Testis (tissue), 3 donors: Measurements from ENCODE around the gene TNFSF8. TPM values are rescaled to one million over a fixed set of nuclear protein-coding genes. Genes with fewer than 3 reads are reported as not detected.

ENCODE experiments used
- DNase-seq: peaks from one replicate; pipeline ENCODE4 v3.0.0-alpha.2; 2019
- H3K27ac ChIP-seq, 2 donors: fragments of 200-600 bp; sonication (generic); one replicate each; pipeline ENCODE4 v1.5.1; 2019
- H3K27me3 ChIP-seq: fragments of 200-600 bp; sonication (generic); one replicate; pipeline ENCODE4 v1.5.1; 2019
- H3K36me3 ChIP-seq: fragments of 200-600 bp; sonication (generic); one replicate; pipeline ENCODE4 v1.5.1; 2017; ENCODE audit warnings: low read depth; ENCODE audit errors: missing control alignments
- H3K4me1 ChIP-seq: fragments of 200-600 bp; sonication (generic); one replicate; pipeline ENCODE4 v1.5.1; 2019
- H3K4me3 ChIP-seq, 2 donors: fragments of 200-600 bp; sonication (generic); one replicate each; pipeline ENCODE4 v1.5.1; 2017 to 2019
- H3K9me3 ChIP-seq: fragments of 200-600 bp; sonication (generic); one replicate; pipeline ENCODE4 v1.5.1; 2017
- CTCF ChIP-seq, 3 experiments: fragments of 450-650 bp in 2 of 3; fragments of 200-600 bp in 1 of 3; sonication (generic) in 1 of 3; IDR thresholded peaks; one replicate each; pipeline ENCODE4 v1.5.1; 2016 to 2019; ENCODE audit warnings: antibody characterized with exemption in 3 of 3, mild to moderate bottlenecking in 2 of 3, moderate library complexity in 1 of 3
- POLR2A ChIP-seq: fragments of 450-650 bp; IDR thresholded peaks from one replicate; pipeline ENCODE4 v1.6.1; 2017; ENCODE audit warnings: antibody characterized with exemption, mild to moderate bottlenecking, moderate library complexity
- WGBS, 2 donors: methylation state at CpG; one replicate each; pipeline ENCODE4 v1.1.5; 2018; 5-methylcytosine and 5-hydroxymethylcytosine counted together
- intact Hi-C: fragments of 100-400 bp; cut with DNase I; formaldehyde crosslinking; loops from one replicate; pipeline ENCODE4 v1.15.1; 2023; ENCODE audit warnings: low total_unique reads
- polyA plus RNA-seq: library from polyadenylated mRNA; stranded (reverse); fragments of 350-450 nt; fragmentation: Illumina TruSeq; extraction: RNeasy Lipid Tissue Mini Kit (QIAGEN cat#74804); gene quantifications from one replicate; pipeline ENCODE4 v1.2.3, GENCODE V29; 2014; ENCODE audit warnings: low read depth, low replicate concordance; ENCODE audit not compliant: insufficient read depth
- total RNA-seq, 2 donors: library from RNA; depleted of rRNA; stranded (reverse); fragments of >200 nt; gene quantifications; one replicate each; pipeline ENCODE4 v1.2.3, GENCODE V29; 2016

Gene TNFSF8
- total and polyA plus RNA-seq, 3 donors from 2014 or later: 0.63 to 1.3 (median 1.1) TPM

- intact Hi-C loops: no loop called here
- DNase-seq: no peak
- WGBS, 2 donors: 81 to 84% methylated on average over 5 of the region's 5 CpGs
- no peaks in the 10 kb centered on the region for H3K9me3 ChIP-seq
- no peak overlapping the region for H3K4me3 ChIP-seq
- no peaks in the 10 kb centered on the region for H3K27me3 ChIP-seq
- no peak overlapping the region for H3K27ac ChIP-seq
- H3K4me1 ChIP-seq: no peaks in the 10 kb centered on the region
- no peak for TF ChIP-seq CTCF (IDR thresholded peaks at IDR 0.05)
- no peaks in the 10 kb centered on the region for H3K36me3 ChIP-seq
Observed at GRCh38 chr9:114931407-114931806, 1.0 kb upstream of the TNFSF8 start.

DNA sequence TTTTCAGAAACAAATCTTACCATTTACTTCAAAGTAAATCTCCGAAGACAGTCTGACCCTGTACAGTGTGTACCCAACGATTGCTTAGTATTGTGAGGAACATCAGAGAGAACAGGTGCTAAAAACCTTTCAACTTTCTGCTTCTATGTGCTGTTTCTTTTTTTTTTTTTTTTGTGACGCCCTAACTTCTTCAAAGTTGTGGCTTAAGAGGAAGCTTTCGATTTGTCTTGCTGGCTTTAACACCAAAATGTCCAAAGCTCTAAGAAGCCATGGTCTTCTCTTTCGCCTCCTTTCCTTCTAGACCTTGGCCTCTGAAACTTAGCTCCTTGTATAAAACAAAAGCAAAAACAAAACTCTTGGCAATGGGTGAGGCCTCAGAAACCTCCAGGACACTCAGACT lies 1.2 kb downstream of the TNFSF8 start:
- peak overlapping the region in 1 of 2 donors; percentile 27 for H3K4me3 ChIP-seq
- intact Hi-C loops: no loop called here
- H3K4me1 ChIP-seq: no peaks in the 10 kb centered on the region
- 53 to 57% methylated on average over 5 of the region's 5 CpGs for WGBS, 2 donors
- no peaks in the 10 kb centered on the region for H3K9me3 ChIP-seq
- no peak overlapping the region for H3K27ac ChIP-seq
- no peaks in the 10 kb centered on the region for H3K36me3 ChIP-seq
- H3K27me3 ChIP-seq: no peaks in the 10 kb centered on the region
- DNase-seq: no peak
- TF ChIP-seq POLR2A (no peak), CTCF (IDR thresholded peaks at IDR 0.05) (no peak)

DNA sequence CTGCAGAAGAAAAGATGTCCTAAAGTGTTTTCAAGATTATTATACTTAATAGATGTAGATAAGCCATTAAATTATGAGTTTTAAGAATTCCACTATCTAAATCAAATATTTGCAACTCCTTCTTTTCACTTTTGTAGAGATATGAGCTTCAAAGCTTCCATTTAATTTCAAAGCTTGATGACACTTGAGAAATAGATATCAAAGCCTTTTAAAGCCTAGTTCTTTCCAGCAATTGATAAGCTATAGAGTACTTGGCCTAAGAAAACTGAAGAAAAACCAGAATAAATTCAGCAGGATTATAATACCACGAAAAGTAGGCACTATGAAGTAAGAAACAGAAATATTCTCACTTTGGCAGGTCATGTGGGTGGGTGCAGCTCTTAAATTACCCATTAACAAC lies 1.7 kb downstream of the TNFSF8 start:
- TF ChIP-seq POLR2A (no peak), CTCF (IDR thresholded peaks at IDR 0.05) (no peak)
- no peak overlapping the region for H3K27ac ChIP-seq
- no peaks in the 10 kb centered on the region for H3K27me3 ChIP-seq
- H3K4me3 ChIP-seq: no peak overlapping the region
- H3K36me3 ChIP-seq: no peaks in the 10 kb centered on the region
- no peaks in the 10 kb centered on the region for H3K4me1 ChIP-seq
- 76 to 81% methylated on average over 1 of the region's 1 CpG for WGBS, 2 donors
- H3K9me3 ChIP-seq: no peaks in the 10 kb centered on the region
- intact Hi-C loops: no loop called here
- DNase-seq: no peak

DNA sequence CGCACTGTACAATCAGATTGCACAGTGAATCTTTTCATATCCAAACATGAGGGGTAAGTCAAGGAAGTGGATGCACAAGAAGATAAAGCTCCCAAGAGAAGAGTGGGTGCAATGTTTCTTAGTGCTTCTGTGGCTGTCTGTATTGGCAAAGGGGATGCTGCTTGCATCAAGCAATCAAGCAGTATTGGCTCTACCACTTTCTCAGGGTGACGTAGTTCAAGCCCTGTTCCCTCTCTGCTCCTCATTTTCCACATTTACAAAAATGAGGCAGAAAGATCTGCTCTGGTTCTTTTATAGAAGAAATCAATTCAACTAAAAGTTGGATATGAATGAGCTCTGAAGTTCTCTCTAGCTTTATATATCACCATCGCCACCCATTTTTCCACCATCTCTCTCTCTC lies 2.3 kb downstream of the TNFSF8 start:
- no peak for DNase-seq
- no peaks in the 10 kb centered on the region for H3K36me3 ChIP-seq
- intact Hi-C loops: no loop called here
- WGBS, 2 donors: 89 to 90% methylated on average over 3 of the region's 3 CpGs
- H3K27ac ChIP-seq: no peak overlapping the region
- TF ChIP-seq POLR2A (no peak), CTCF (IDR thresholded peaks at IDR 0.05) (no peak)
- H3K9me3 ChIP-seq: no peaks in the 10 kb centered on the region
- no peak overlapping the region for H3K4me3 ChIP-seq
- H3K27me3 ChIP-seq: no peaks in the 10 kb centered on the region
- H3K4me1 ChIP-seq: no peaks in the 10 kb centered on the region

GRCh38 chr9:114925672-114926071 lies 4.7 kb downstream of the TNFSF8 start:
- DNase-seq: no peak
- Histone ChIP-seq H3K4me1 (no peaks in the 10 kb centered on the region), H3K36me3 (no peaks in the 10 kb centered on the region), H3K9me3 (no peaks in the 10 kb centered on the region), H3K27ac (no peak overlapping the region), H3K27me3 (no peaks in the 10 kb centered on the region), H3K4me3 (no peak overlapping the region)
- TF ChIP-seq POLR2A: no peak
- TF ChIP-seq CTCF (IDR thresholded peaks at IDR 0.05): no peak
- 53 to 57% methylated on average over 2 of the region's 2 CpGs for WGBS, 2 donors
- intact Hi-C loops: no loop called here
